ENCODE data around the gene CNEP1R1. TPM values are rescaled to one million over a fixed set of nuclear protein-coding genes. Genes with fewer than 3 reads are reported as not detected.
A peak's percentile ranks its signal among the peaks of the same experiment; 100 is the strongest.

The CNEP1R1 gene
- total and polyA plus RNA-seq, 2 experiments from 2014 or later = 13.8 to 30.3 TPM

- no peak overlapping the region for H3K27ac Mint-ChIP-seq
- no peak for DNase-seq (ENCODE audit: low spot score)
- Histone ChIP-seq H3K4me2 (no peak overlapping the region), H3K27me3 (ENCODE audit: insufficient read depth) (no peaks in the 10 kb centered on the region), H2AFZ (no peak overlapping the region), H3K4me1 (ENCODE audit: insufficient read depth) (no peaks in the 10 kb centered on the region), H3F3A (replicated peaks; ENCODE audit: low read depth) (no peaks in the 10 kb centered on the region), H3K4me3 (no peak overlapping the region), H3K9me2 (ENCODE audit: insufficient read depth) (0 out of 2 replicates have a peak, but pooled peaks cover 6% of the 10 kb centered on the region), H3K27ac (ENCODE audit: low read depth) (no peak overlapping the region), H4K20me1 (replicated peaks; ENCODE audit: insufficient read depth) (no peaks in the 10 kb centered on the region), H3K79me2 (replicated peaks; ENCODE audit: insufficient read depth) (no peaks in the 10 kb centered on the region), H3K36me3 (ENCODE audit: insufficient read depth) (no peaks in the 10 kb centered on the region)
- no peaks in the 10 kb centered on the region for H3K4me1 Mint-ChIP-seq
- TF ChIP-seq ZNF114 (CRISPR knock-in tag; IDR thresholded peaks at IDR 0.05) (no peak), CTCF (conservative IDR thresholded peaks at IDR 0.05; ENCODE audit: low read depth in 2 of 2) (no peak)
- no peaks in the 10 kb centered on the region for H3K36me3 Mint-ChIP-seq (ENCODE audit: low read depth)
- no peak overlapping the region for H3K4me3 Mint-ChIP-seq
- H3K9me3 Mint-ChIP-seq = peaks cover 15% of the 10 kb centered on the region; the same call in 2 of the 3 replicates
- ATAC-seq = no peak
- peaks cover 10% of the 10 kb centered on the region for H3K27me3 Mint-ChIP-seq (ENCODE audit: insufficient read depth, low read depth, poor library complexity)
Measured at GRCh38 chr16:50059669-50060068, 34.6 kb downstream of the CNEP1R1 start.

DNA sequence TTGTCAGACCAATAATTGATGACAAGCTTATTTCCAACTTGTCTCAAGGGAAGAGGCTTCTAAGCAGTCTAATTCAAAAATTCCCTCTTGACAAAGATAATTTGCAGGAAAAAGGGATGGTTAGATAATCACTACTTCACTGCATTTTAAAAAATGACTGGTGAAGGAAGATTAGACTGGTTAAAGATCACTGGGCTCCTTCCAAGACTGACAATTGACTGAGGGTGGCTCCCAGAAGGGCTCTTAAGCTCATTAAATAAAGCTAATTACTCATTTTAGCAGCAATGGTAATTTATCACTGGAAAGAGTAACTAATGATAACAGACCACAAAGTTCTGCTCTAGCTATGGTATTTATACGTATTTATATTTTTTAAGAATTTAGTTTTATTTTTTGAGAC lies 36.3 kb downstream of the CNEP1R1 start:
- H2AFZ ChIP-seq = no peak overlapping the region
- Mint-ChIP-seq H3K4me1 (no peaks in the 10 kb centered on the region), H3K36me3 (ENCODE audit: low read depth) (no peaks in the 10 kb centered on the region), H3K9me3 (peaks cover 7% of the 10 kb centered on the region; the same call in 2 of the 3 replicates), H3K27me3 (ENCODE audit: insufficient read depth, low read depth, poor library complexity) (peaks cover 7% of the 10 kb centered on the region), H3K4me3 (no peak overlapping the region), H3K27ac (no peak overlapping the region)
- H4K20me1 ChIP-seq (replicated peaks; ENCODE audit: insufficient read depth) = no peaks in the 10 kb centered on the region
- ATAC-seq = no peak
- TF ChIP-seq CREB1 (CRISPR knock-in tag; IDR thresholded peaks at IDR 0.05; ENCODE audit: low read depth) (no peak), EZH2phosphoT487 (IDR thresholded peaks at IDR 0.05; ENCODE audit: unreplicated experiment) (no peak)
- no peaks in the 10 kb centered on the region for H3F3A ChIP-seq (replicated peaks; ENCODE audit: low read depth)
- DNase-seq (ENCODE audit: low spot score) = no peak
- no peaks in the 10 kb centered on the region for H3K36me3 ChIP-seq (ENCODE audit: insufficient read depth)
- no peak overlapping the region for H3K27ac ChIP-seq (ENCODE audit: low read depth)
- no peak overlapping the region for H3K4me2 ChIP-seq
- 0 out of 2 replicates have a peak, but pooled peaks cover 6% of the 10 kb centered on the region for H3K9me2 ChIP-seq (ENCODE audit: insufficient read depth)
- no peak overlapping the region for H3K4me3 ChIP-seq
- H3K79me2 ChIP-seq (replicated peaks; ENCODE audit: insufficient read depth) = no peaks in the 10 kb centered on the region
- no peaks in the 10 kb centered on the region for H3K27me3 ChIP-seq (ENCODE audit: insufficient read depth)
- H3K4me1 ChIP-seq (ENCODE audit: insufficient read depth) = no peaks in the 10 kb centered on the region

DNA sequence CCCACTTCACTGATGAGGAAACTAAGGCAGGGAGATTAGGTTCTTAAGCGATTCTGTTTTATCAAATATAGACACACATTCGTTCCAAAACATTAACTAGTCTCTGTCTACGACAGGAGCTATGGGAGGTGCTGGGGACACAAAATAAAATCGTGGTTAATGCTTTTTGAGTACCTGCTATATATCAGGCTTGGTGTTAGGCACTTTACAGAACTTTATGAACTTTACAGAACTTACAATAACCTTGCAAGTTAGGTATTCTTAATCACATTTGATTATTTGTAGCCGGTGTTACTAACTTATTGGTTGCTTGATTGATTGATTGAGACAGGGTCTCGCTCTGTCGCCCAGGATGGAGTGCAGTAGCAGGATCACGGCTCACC lies 40.2 kb downstream of the CNEP1R1 start:
- Histone ChIP-seq H3F3A (replicated peaks; ENCODE audit: low read depth) (0 out of 2 replicates have a peak, but pooled peaks cover 2% of the 10 kb centered on the region), H3K27me3 (ENCODE audit: insufficient read depth) (no peaks in the 10 kb centered on the region), H3K79me2 (replicated peaks; ENCODE audit: insufficient read depth) (peaks cover 26% of the 10 kb centered on the region), H4K20me1 (replicated peaks; ENCODE audit: insufficient read depth) (peaks cover 7% of the 10 kb centered on the region; the same call in 1 of the 2 replicates), H3K9me2 (ENCODE audit: insufficient read depth) (no peaks in the 10 kb centered on the region), H3K4me2 (no peak overlapping the region), H3K27ac (ENCODE audit: low read depth) (no peak overlapping the region), H2AFZ (peak overlapping the region; percentile 87), H3K4me3 (peak overlapping the region; percentile 97), H3K4me1 (ENCODE audit: insufficient read depth) (peaks cover 8% of the 10 kb centered on the region; the same call in 1 of the 2 replicates), H3K36me3 (ENCODE audit: insufficient read depth) (no peaks in the 10 kb centered on the region; the same call in 1 of the 2 replicates)
- peaks cover 19% of the 10 kb centered on the region for H3K36me3 Mint-ChIP-seq (ENCODE audit: low read depth)
- no peaks in the 10 kb centered on the region for H3K9me3 Mint-ChIP-seq
- H3K27ac Mint-ChIP-seq = no peak overlapping the region; the same call in 1 of the 2 replicates
- H3K4me1 Mint-ChIP-seq = peaks cover 16% of the 10 kb centered on the region
- peak overlapping the region; percentile 84 for H3K4me3 Mint-ChIP-seq
- no peak for ATAC-seq
- DNase-seq (ENCODE audit: low spot score) = no peak
- peaks cover 10% of the 10 kb centered on the region for H3K27me3 Mint-ChIP-seq (ENCODE audit: insufficient read depth, low read depth, poor library complexity)
- TF ChIP-seq JUNB (IDR thresholded peaks at IDR 0.05; ENCODE audit: unreplicated experiment) (no peak), NANOG (IDR thresholded peaks at IDR 0.05; ENCODE audit: borderline replicate concordance) (no peak), EZH2phosphoT487 (IDR thresholded peaks at IDR 0.05; ENCODE audit: unreplicated experiment) (no peak), POLR2AphosphoS5 (IDR thresholded peaks at IDR 0.05; ENCODE audit: low read depth) (no peak), STAT1 (IDR thresholded peaks at IDR 0.05; ENCODE audit: unreplicated experiment) (no peak), ZNF114 (CRISPR knock-in tag; IDR thresholded peaks at IDR 0.05) (no peak), ZNF331 (CRISPR knock-in tag; IDR thresholded peaks at IDR 0.05; ENCODE audit: low read depth) (no peak)
- TF ChIP-seq, protein P1, sequence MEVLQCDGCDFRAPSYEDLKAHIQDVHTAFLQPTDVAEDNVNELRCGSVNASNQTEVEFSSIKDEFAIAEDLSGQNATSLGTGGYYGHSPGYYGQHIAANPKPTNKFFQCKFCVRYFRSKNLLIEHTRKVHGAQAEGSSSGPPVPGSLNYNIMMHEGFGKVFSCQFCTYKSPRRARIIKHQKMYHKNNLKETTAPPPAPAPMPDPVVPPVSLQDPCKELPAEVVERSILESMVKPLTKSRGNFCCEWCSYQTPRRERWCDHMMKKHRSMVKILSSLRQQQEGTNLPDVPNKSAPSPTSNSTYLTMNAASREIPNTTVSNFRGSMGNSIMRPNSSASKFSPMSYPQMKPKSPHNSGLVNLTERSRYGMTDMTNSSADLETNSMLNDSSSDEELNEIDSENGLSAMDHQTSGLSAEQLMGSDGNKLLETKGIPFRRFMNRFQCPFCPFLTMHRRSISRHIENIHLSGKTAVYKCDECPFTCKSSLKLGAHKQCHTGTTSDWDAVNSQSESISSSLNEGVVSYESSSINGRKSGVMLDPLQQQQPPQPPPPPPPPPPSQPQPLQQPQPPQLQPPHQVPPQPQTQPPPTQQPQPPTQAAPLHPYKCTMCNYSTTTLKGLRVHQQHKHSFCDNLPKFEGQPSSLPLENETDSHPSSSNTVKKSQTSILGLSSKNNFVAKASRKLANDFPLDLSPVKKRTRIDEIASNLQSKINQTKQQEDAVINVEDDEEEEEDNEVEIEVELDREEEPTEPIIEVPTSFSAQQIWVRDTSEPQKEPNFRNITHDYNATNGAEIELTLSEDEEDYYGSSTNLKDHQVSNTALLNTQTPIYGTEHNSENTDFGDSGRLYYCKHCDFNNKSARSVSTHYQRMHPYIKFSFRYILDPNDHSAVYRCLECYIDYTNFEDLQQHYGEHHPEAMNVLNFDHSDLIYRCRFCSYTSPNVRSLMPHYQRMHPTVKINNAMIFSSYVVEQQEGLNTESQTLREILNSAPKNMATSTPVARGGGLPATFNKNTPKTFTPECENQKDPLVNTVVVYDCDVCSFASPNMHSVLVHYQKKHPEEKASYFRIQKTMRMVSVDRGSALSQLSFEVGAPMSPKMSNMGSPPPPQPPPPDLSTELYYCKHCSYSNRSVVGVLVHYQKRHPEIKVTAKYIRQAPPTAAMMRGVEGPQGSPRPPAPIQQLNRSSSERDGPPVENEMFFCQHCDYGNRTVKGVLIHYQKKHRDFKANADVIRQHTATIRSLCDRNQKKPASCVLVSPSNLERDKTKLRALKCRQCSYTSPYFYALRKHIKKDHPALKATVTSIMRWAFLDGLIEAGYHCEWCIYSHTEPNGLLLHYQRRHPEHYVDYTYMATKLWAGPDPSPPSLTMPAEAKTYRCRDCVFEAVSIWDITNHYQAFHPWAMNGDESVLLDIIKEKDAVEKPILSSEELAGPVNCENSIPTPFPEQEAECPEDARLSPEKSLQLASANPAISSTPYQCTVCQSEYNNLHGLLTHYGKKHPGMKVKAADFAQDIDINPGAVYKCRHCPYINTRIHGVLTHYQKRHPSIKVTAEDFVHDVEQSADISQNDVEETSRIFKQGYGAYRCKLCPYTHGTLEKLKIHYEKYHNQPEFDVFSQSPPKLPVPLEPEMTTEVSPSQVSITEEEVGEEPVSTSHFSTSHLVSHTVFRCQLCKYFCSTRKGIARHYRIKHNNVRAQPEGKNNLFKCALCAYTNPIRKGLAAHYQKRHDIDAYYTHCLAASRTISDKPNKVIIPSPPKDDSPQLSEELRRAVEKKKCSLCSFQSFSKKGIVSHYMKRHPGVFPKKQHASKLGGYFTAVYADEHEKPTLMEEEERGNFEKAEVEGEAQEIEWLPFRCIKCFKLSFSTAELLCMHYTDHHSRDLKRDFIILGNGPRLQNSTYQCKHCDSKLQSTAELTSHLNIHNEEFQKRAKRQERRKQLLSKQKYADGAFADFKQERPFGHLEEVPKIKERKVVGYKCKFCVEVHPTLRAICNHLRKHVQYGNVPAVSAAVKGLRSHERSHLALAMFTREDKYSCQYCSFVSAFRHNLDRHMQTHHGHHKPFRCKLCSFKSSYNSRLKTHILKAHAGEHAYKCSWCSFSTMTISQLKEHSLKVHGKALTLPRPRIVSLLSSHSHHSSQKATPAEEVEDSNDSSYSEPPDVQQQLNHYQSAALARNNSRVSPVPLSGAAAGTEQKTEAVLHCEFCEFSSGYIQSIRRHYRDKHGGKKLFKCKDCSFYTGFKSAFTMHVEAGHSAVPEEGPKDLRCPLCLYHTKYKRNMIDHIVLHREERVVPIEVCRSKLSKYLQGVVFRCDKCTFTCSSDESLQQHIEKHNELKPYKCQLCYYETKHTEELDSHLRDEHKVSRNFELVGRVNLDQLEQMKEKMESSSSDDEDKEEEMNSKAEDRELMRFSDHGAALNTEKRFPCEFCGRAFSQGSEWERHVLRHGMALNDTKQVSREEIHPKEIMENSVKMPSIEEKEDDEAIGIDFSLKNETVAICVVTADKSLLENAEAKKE (CRISPR knock-in tag; IDR thresholded peaks at IDR 0.05) = no peak
